ENCODE measurements around the gene N4BP2L2.

- TF ChIP-seq, protein P1, sequence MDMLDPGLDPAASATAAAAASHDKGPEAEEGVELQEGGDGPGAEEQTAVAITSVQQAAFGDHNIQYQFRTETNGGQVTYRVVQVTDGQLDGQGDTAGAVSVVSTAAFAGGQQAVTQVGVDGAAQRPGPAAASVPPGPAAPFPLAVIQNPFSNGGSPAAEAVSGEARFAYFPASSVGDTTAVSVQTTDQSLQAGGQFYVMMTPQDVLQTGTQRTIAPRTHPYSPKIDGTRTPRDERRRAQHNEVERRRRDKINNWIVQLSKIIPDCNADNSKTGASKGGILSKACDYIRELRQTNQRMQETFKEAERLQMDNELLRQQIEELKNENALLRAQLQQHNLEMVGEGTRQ (IDR thresholded peaks at IDR 0.05; ENCODE audit: low read depth, low read length) = no peak
- TF ChIP-seq, protein P2, sequence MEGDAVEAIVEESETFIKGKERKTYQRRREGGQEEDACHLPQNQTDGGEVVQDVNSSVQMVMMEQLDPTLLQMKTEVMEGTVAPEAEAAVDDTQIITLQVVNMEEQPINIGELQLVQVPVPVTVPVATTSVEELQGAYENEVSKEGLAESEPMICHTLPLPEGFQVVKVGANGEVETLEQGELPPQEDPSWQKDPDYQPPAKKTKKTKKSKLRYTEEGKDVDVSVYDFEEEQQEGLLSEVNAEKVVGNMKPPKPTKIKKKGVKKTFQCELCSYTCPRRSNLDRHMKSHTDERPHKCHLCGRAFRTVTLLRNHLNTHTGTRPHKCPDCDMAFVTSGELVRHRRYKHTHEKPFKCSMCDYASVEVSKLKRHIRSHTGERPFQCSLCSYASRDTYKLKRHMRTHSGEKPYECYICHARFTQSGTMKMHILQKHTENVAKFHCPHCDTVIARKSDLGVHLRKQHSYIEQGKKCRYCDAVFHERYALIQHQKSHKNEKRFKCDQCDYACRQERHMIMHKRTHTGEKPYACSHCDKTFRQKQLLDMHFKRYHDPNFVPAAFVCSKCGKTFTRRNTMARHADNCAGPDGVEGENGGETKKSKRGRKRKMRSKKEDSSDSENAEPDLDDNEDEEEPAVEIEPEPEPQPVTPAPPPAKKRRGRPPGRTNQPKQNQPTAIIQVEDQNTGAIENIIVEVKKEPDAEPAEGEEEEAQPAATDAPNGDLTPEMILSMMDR (conservative IDR thresholded peaks at IDR 0.05; ENCODE audit: low read depth, low read length) = no peak
- no peak for TF ChIP-seq POLR2A (IDR thresholded peaks at IDR 0.05; ENCODE audit: low read depth, low read length)
- TF ChIP-seq CEBPB (IDR thresholded peaks at IDR 0.05; ENCODE audit: low read depth, low read length) = no peak
- no peak for TF ChIP-seq BHLHE40 (IDR thresholded peaks at IDR 0.05; ENCODE audit: low read depth, low read length)
- TF ChIP-seq RAD21 (IDR thresholded peaks at IDR 0.05; ENCODE audit: low read length) = no peak
These were observed 62.4 kb downstream of the N4BP2L2 start for GRCh38 chr13:32476021-32476731.

Measured in IMR-90 (cell line).